HL-60/S4 treated with phorbol 12-myristate 13-acetate at 8.2 ng/mL for 4 days and 3 days (cell line): Measurements from ENCODE around the gene GLRX3.
"Not testable (repeated sequence)": the region's sequence is repeated elsewhere in the genome, so short reads cannot be mapped to it uniquely, and the experiment has no call there.

Experiments used
- in situ Hi-C: fragments of 300-500 bp; cut with MboI; formaldehyde crosslinking; loops from 2 replicates; pipeline ENCODE4 v1.15.0; 2022; ENCODE audit warnings: low sequenced_read_pairs

Gene GLRX3

DNA sequence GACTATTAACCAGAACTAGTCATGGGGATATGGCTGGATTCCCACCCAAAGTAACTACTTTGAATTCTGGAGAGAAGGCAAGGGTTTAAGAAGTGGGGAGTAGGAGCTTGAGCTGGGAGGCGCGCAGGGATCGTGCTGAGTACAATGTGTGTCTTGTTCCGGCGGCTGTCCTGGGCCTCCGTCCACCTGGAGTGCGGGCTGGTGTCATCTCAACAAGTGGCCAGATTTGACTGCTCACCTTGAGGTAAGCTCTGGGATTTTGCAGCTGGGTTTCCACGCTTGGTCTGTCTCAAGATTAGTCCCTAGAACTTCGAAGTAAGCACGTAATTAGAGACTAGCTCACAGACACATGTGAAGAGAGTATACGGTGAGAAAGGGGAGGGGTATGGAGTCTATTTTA is 49.4 kb downstream of the GLRX3 start:
- in situ Hi-C loops = no loop called here

- in situ Hi-C loops = no loop called here
These were observed 52.3 kb downstream of the GLRX3 start for GRCh38 chr10:130188195-130189175.

DNA sequence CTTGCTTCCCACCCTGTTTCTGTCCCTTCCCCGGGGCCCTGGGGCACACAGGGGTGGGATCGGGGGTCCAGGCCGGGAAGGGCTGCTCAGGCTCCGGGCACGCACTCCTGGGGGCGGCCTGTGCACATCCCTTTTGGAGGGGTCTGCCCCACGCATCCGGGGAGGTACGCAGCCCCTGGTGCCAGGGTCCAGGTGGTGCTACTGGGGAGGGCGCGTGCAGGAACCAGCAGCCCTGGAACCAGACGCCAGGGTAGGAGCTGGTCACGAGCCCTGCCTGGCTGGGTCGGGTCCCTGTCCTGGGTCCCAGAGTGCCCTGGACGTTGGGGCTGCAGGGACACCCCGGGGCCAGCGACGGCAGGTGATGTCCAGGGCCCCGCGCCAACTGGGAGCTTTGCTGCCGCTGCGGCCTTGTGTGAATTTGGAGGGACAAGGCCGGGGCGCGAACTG is 53.4 kb downstream of the GLRX3 start:
- in situ Hi-C loops = no loop called here

DNA sequence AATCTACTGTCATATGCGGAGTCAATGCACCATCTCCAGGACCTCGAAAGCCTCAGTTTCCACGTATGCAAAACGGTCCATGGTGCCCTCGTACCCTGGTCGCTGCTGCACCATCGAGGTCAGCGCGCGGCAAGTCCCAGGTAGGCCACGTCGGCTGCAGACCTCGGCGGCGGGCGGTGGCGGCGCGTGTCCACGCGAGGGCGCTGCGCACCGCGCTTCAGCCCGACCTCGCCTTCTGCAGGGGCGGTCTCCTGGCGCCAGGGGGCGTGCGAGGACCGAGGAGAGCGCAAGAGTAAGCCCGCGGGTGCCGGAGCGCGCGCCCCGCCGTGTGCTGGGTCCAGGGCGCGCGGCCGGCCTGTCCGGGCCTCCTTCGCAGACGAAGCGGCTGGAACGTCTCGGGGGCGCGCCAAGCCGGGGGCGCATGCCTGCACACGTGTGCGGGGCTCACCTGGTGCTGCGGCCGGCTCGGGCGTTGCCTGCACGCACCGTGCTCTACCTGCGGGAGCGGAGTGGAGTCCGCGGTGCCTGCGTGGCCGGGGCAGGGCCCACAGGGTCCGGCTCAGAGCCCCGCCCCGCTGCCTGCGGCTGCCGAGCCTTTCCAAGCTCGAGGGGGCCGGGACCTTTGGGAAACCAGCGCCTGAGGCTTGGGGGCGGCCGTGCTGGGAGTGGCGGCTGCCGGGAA is 54.0 kb downstream of the GLRX3 start:
- in situ Hi-C loops = no loop called here

DNA sequence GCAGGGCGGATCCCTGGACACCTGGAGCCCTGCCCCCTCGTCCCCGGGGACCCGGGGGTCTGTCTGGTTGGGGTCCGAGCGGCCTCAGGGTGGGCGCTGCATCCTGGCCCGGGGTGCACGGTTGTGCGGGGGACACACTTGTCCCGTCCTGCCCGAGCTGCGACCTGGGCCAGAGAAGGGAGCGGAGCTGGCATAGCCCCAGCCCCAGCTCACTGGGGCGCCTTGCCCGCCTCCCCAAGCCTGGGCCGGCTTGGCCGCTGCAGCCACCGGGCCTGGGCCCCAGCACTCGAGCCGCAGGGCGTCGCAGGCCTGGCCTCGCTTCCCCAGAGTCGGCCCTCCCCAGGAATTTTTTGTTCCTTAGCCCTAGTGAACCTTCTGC is 54.5 kb downstream of the GLRX3 start:
- in situ Hi-C loops = no loop called here

DNA sequence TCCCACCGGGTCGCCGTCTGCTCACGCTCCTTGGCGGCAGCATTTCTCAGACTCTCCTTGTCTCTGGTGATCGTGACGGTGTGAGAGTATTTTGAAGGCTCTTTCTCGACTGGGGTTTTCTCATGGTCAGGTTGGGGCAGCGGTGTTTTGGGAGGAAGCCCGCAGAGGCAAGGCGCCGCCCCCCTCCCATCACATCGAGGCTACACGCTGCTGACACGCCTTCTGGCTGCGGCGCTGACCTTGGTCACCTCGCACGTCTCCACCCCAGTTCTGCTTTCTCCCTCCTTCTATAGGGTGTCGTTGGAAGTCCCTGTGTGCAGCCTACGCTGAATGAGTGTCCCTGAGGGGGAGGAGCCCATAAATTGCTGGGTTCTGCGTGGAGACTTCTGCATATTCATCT is 55.2 kb downstream of the GLRX3 start:
- in situ Hi-C loops = no loop called here

GRCh38 chr10:130192276-130192848 is 56.2 kb downstream of the GLRX3 start:
- in situ Hi-C loops = no loop called here

DNA sequence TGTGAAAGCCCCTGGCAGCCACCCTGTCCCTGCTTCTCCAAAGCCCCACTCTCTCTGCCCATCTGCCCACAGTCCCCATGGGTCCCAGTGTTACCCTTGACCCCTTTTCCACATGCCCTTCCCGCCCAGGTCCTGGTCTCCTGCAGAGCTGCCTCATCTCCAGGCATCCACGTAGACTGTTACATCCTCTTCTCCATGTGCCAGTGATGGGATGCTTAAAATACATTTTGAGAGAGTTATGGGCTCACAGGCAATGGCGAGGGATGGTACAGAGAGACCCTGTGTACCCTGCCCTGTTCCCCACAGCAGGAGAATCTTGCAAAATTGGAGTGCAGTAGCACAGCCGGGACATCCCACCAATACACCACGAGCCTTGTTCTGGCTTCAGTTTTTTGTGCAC is 56.8 kb downstream of the GLRX3 start:
- in situ Hi-C loops = no loop called here

DNA sequence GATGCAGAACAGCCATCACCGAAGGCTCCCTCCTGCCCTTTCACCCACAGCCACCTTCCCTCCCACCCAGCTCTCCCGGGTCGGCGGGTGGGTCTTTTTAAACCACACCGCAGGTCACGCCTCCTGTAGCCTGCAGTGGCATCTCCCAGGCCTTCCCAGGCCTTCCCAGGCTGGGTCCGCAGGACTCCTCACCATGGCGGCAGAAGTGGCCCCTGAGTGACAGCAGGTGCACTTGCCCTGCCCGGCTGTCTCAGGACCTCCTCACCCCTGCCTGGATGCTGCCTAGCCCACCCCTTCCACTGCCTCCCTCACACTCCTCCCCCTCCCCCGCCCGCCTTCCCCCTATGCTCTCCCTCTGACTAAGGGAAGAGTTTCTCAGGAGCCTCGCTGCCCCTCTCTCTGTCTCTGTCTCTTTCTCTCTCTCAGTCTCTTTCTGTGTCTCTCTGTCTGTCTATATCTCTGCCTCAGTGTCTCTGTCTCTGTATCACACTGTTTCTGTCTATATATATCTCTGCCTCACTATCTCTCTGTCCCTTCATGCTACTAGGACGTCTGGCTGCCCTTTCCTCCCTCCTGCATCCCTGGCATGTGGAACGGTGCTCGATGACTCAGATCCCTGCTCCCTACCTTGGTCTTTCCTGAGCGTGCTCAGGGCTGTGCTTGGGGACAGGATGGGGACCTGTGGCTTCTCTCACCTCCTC is 57.5 kb downstream of the GLRX3 start:
- in situ Hi-C loops = no loop called here

- in situ Hi-C loops = no loop called here
These were observed 58.2 kb downstream of the GLRX3 start for GRCh38 chr10:130194194-130194990.

DNA sequence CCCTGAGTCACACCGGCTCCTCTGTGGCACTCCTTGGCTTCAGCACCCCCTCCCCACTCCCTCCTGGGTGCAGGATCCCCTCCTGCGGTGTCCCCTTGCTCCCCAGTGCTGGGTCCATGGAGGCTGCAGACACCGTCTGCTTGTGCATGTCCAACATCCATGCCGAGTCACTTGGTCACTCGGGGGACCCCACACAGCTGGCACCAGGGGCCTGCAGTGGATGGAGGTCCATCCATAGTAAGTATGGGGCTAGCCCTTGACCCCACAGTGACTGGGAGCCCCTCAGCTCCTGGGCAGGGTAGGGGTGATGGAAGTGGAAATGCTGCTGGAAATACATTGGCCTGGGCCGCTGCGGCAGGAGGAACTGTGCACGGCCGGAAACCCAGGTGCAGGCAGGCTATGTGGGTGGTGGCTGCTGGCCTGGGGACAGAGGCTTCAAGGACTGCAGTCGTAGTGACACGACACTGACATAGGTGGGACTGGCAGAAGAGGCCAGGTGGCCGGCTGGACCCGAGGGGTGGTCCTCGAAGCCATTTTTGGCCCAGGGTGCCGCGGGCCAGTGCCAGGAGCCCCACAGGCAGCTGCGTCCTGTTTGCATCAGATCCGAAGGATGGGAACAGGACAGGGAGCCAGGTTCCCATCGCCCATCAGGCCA is 58.9 kb downstream of the GLRX3 start:
- in situ Hi-C loops = no loop called here

DNA sequence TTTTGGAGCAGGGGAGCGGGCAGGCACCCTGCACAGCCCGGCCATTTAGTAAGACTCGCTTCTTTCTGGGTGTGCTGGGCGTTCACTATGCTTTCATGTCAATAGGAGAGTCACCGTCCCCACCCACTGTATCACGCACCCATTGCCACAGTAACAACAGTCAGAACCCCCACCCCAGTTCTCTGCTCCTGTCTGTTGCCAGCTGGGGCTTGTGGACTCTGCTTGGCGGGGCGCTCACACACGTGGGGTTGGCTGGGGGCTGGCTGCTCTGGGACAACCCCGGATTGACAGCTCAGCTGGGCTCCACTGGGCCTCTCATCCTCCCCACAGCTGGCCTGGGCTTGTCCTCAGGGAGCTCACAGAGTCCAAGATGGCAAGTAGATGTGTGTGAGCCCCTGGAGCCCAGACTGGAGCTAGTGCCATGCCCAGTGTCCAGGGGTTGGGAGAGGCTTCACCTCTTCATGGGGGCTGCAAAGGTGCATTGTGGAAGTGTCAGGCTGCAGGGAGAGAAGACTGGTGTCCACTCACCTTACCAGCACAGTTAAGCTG is 59.6 kb downstream of the GLRX3 start:
- in situ Hi-C loops = no loop called here

DNA sequence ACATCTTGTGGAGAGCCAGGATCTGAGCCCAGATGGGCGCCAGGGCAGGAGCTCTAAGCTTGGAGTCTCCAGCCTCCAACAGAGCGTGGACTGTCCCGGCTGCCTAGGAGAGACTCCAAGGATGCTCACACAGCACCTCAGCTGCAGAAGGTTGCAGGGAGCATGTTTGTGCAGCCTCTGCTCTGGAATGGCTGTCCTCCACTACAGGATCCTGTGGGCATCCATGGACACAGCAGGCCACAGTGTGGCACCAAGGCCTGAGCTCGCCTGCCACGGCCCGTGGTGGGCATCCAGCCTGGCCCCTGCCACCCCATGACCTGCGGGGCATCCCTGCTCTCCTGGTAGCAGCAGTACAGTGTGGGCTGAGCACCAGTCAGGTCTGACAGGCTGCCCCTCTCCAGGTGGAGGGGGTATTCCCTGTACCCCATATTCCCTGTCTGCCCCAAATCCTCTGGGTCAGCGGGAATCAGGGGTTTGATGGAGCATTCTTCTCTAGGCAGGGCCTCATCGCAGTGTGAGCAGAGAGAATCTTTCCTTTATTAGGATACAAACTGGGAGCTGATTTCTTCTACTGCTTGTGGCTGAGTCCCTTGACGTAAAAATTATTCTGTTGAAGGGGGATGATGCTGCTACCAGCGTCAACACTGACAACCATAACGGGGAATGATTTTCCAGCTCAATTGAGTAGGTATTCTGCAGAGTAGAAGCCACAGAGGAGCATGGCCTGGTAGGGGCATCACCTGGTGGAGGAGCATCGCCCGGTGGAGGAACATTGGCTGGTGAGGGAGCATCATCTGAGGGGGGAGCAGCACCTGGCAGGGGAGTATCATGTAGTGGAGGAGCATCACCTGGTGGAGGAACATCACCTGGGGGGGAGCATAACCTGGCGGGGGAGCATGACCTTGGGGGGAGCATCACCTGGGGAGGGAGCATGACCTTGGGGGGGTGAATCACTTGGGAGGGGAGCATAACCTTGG is 60.6 kb downstream of the GLRX3 start:
- in situ Hi-C loops = no loop called here

GRCh38 chr10:130198651-130199050 is 62.5 kb downstream of the GLRX3 start:
- in situ Hi-C loops = no loop called here

GRCh38 chr10:130200179-130201042 is 64.2 kb downstream of the GLRX3 start:
- in situ Hi-C loops = no loop called here

DNA sequence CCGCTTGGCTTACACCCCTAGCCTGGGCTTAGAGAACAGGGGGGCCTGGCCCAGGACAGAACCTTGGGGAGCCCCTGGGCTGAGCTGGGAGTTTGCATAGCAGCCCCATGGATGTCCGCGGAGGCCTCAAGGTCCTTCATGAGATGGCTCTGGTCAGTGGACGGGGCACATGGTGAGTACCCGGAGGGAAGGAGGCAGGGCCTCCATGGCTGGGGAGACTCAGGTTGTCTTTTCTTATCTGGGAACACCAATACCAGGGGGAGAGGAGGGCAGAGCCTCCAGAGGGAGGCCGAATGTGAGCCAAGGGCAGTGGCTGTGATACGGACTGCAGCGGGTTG is 64.8 kb downstream of the GLRX3 start:
- in situ Hi-C loops = no loop called here

DNA sequence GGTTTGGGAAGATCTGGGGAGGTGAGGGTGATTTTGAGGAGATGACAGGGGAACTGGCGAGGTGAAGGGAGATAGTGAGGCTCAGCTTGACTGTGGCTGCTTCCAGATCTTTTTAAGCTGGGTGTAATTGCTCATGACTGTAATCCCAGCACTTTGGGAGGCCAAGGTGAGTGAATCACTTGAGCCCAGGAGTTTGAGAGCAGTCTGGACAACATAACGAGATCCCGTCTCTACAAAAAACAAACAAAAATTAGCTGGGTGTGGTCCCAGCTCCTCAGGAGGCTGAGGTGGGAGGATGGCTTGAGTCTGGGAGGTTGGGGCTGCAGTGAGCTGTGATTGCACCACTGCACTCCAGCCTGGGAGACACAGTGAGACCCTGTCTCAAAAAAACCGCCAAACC is 66.0 kb downstream of the GLRX3 start:
- in situ Hi-C loops = not testable (repeated sequence)
